Endothelial cell (in vitro differentiated cells): ENCODE results near the gene MOK. TPM values are rescaled to one million over a fixed set of nuclear protein-coding genes. Genes with fewer than 3 reads are reported as not detected.

Experiments used
- DNase-seq: peaks from one replicate; pipeline ENCODE4 v3.0.0; 2021; ENCODE audit warnings: low spot score
- H3K27ac Mint-ChIP-seq: one replicate; pipeline ENCODE4 v1.8.0; 2021; ENCODE audit warnings: mixed read lengths, inconsistent platforms; ENCODE audit not compliant: unreplicated experiment
- H3K27me3 Mint-ChIP-seq: one replicate; pipeline ENCODE4 v1.8.0; 2021; ENCODE audit warnings: mild to moderate bottlenecking, moderate library complexity, mixed read lengths, inconsistent platforms; ENCODE audit not compliant: unreplicated experiment
- H3K36me3 Mint-ChIP-seq: one replicate; pipeline ENCODE4 v1.8.0; 2021; ENCODE audit warnings: mild to moderate bottlenecking, low read depth, mixed read lengths, inconsistent platforms; ENCODE audit not compliant: unreplicated experiment
- H3K4me1 Mint-ChIP-seq: one replicate; pipeline ENCODE4 v1.8.0; 2021; ENCODE audit warnings: mild to moderate bottlenecking, mixed read lengths, inconsistent platforms; ENCODE audit not compliant: unreplicated experiment
- H3K4me3 Mint-ChIP-seq: one replicate; pipeline ENCODE4 v1.8.0; 2021; ENCODE audit warnings: mild to moderate bottlenecking, mixed read lengths, inconsistent platforms; ENCODE audit not compliant: unreplicated experiment
- H3K9me3 Mint-ChIP-seq: one replicate; pipeline ENCODE4 v1.8.0; 2021; ENCODE audit warnings: mixed read lengths, inconsistent platforms; ENCODE audit not compliant: unreplicated experiment
- total RNA-seq: library from RNA; stranded (reverse); fragmentation: NEBNext Ultra II Directional; extraction: Animal tissue kit (Norgen Biotek cat#: 25700); gene quantifications from one replicate; pipeline ENCODE4 v1.2.1, GENCODE V29; 2021; ENCODE audit not compliant: unreplicated experiment
- TF ChIP-seq, protein P1 (sequence below): fragments of 200-600 bp; sonication (generic); IDR thresholded peaks from one replicate; pipeline ENCODE4 v1.5.0; 2021; ENCODE audit warnings: antibody characterized with exemption; ENCODE audit not compliant: unreplicated experiment

The MOK gene
- total RNA-seq, 1 donor from 2014 or later = 5.8 TPM

DNA sequence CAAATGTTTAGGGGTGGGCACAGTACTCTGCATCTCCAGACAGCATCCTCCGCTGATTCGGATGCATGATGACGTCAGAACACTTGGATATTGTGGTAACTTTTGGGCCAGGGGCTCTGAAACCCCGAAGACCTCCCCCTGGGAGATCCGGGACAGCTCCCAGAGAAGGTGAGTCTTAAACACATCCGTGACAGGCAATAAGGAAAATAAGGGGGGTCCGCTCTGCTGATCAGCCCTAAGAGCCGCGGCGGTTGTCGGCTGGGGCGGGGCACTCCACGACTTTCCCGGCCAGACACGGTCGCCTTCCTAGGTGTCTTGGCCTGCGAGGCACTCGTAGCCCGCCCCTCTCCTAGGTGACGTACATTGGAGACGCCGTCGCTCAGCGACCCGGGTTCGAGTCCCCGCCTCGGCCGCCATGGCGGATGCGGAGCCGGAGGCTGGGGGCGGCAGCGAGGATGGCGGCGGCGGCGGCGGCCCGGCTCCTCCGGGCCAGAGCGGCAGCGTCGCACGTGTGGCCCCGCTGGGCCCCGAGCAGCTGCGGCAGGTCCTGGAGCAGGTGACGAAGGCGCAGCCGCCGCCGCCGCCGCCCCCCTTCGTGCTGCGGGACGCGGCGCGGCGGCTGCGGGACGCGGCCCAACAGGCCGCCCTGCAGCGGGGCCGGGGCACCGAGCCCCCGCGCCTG lies 14.5 kb upstream of the MOK start, which contains the start of gene ZNF839:
ZNF839 (plus strand) TSS at position 396 of the 682 bp plus-strand sequence; CDS start at position 416, 20 bp downstream.
- Mint-ChIP-seq H3K4me3 (peak within 1 kb of the TSS; percentile 94), H3K36me3 (peaks cover 10% of the 10 kb centered on the region), H3K27ac (peak within 1 kb of the TSS; percentile 95), H3K9me3 (no peaks in the 10 kb centered on the region), H3K27me3 (peaks cover 19% of the 10 kb centered on the region), H3K4me1 (peaks cover 13% of the 10 kb centered on the region)
- TF ChIP-seq, protein P1, sequence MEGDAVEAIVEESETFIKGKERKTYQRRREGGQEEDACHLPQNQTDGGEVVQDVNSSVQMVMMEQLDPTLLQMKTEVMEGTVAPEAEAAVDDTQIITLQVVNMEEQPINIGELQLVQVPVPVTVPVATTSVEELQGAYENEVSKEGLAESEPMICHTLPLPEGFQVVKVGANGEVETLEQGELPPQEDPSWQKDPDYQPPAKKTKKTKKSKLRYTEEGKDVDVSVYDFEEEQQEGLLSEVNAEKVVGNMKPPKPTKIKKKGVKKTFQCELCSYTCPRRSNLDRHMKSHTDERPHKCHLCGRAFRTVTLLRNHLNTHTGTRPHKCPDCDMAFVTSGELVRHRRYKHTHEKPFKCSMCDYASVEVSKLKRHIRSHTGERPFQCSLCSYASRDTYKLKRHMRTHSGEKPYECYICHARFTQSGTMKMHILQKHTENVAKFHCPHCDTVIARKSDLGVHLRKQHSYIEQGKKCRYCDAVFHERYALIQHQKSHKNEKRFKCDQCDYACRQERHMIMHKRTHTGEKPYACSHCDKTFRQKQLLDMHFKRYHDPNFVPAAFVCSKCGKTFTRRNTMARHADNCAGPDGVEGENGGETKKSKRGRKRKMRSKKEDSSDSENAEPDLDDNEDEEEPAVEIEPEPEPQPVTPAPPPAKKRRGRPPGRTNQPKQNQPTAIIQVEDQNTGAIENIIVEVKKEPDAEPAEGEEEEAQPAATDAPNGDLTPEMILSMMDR = no peak
- DNase-seq = peak; percentile 91

DNA sequence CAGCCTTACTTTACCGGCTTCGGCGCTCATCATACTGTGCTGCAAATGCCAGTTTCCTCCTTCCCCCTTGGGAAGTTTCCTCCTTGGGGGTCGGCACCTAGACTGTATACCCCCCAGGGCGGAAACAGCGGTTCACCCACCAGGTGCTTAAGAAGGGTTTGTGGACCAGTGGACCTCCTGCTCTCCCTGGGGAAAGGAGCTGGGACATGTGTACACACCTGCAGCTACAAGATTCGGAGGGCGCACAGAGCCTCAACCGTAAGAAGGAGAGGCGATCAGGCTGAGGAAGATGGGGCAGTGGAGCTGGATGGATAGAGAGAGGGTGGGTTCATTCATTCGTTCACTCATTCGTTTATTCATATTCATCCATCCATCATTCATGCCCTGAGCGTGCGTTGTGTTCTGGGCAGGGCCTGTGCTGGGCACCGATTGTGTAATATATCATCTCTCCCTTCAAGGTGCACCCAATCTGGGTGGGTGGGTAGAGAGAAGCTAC lies 13.9 kb upstream of the MOK start:
- H3K36me3 Mint-ChIP-seq = peaks cover 10% of the 10 kb centered on the region
- DNase-seq = no peak
- peak overlapping the region; percentile 95 for H3K27ac Mint-ChIP-seq
- peaks cover 21% of the 10 kb centered on the region for H3K27me3 Mint-ChIP-seq
- H3K4me1 Mint-ChIP-seq = peaks cover 16% of the 10 kb centered on the region
- no peaks in the 10 kb centered on the region for H3K9me3 Mint-ChIP-seq
- H3K4me3 Mint-ChIP-seq = peak overlapping the region; percentile 94
- TF ChIP-seq, protein P1 = no peak

DNA sequence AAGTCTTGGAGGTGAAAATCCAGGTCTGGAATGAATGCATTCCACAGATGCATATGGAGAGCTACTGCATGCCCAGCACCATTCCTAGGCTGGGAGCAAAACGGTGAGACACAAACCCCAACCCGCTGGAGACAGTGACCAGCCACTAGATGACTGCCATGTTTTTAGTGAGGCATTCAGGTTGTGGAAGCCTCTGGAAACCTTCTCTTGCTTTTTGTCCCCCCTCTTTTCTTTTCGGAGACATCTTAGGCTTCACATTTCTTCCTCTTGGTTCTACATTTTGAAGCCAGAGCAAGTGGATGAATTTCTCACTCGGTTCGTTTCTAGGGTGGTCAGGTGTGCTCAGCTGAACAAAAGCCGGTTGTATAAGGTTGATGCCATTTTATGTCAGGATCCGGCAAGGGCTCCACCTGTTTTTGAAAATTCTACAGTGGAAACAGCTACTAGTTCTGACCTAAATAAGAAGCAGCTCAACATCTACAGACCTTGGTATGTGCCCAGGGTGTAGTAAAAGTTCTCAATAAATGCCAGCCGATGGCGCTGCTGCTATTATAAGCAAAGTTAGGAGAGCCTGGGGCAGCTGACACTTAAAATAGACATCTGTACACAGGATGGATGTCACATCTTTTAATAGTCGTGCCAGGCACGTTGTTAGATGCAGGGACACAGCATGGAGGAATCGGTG lies 12.7 kb upstream of the MOK start:
- Mint-ChIP-seq H3K36me3 (peaks cover 10% of the 10 kb centered on the region), H3K27me3 (peaks cover 22% of the 10 kb centered on the region), H3K4me1 (peaks cover 17% of the 10 kb centered on the region), H3K9me3 (no peaks in the 10 kb centered on the region), H3K27ac (peak overlapping the region; percentile 95), H3K4me3 (peak overlapping the region; percentile 94)
- no peak for DNase-seq
- TF ChIP-seq, protein P1 = no peak

DNA sequence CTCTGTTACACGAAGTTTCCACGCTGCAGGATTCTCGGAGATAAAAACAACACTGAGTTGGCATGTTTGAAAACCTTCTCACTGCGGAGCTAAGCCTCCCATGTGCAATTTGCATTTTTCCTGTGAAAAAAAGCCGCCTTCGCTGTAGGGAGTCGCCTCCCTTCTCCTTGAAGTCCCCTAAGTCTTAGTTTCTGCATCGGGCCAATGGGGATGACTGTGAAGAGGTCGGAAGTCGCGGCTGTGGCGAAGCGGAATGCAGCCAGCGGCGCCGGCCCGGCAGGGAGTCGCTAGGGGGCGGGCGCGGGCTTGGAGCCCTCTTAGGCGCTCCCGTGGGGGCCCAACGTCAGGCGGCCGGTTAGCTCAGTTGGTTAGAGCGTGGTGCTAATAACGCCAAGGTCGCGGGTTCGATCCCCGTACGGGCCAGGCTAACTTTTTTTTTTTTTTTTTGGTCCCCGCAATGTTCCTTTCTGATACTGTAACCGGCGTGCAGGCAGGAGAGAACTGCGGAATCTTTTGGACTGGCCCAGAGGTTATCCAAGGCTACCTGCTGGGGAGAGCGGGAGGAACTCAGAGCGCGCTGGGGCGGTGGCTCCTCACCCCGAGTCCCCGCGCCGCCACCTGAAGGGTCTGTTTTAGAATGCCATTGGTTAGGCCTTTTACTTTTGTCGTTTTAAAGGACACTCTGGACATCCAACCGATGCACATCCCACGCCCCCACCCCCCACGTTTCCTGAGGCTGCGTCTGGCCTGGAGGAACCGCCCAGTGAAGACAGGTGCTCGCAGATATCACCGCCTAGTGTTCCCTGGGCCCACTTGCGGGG lies 12.0 kb upstream of the MOK start:
- Mint-ChIP-seq H3K36me3 (peaks cover 10% of the 10 kb centered on the region), H3K27me3 (peaks cover 22% of the 10 kb centered on the region), H3K27ac (peak overlapping the region; percentile 95), H3K9me3 (no peaks in the 10 kb centered on the region), H3K4me3 (peak overlapping the region; percentile 94), H3K4me1 (peaks cover 17% of the 10 kb centered on the region)
- DNase-seq = peak; percentile 96
- TF ChIP-seq, protein P1 = peak; percentile 59
